ENCODE results near the gene CHMP5. TPM values are rescaled to one million over a fixed set of nuclear protein-coding genes. Genes with fewer than 3 reads are reported as not detected.

Gene CHMP5
- total and polyA plus RNA-seq, 8 donors = 14.1 to 39.2 (median 18.7) TPM

DNA sequence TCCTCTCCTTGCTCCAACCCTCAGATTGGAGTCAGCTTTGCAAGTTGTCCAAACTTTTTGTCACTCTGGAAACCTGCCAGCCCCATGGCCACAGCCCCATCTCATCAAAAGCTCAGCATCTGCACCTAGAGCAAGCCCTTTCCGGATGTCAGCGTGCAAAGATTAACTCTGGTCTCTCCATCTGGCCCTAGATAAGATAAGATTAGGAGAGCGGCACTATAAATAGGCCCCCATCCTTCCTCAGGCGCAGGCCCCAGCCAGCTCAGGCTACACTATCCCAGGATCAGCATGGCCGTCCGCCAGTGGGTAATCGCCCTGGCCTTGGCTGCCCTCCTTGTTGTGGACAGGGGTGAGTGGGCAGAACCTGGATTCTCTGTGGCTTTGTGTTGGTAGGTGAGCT is 24.9 kb upstream of the CHMP5 start, which contains the start of gene SPINK4:
SPINK4 (plus strand) TSS at position 247 of the 400 bp plus-strand sequence; CDS start at position 289, 42 bp downstream.
- FAIRE-seq (no peak), ATAC-seq (peak in 3 of 4 donors; percentile 43 to 56 (median 46)), DNase-seq (no peak)
- H3K4me3 ChIP-seq = no peak within 1 kb of the TSS
- H3K4me1 ChIP-seq = no peaks in the 10 kb centered on the region
- H3K27me3 ChIP-seq = no peaks in the 10 kb centered on the region
- H3K36me3 ChIP-seq = no peaks in the 10 kb centered on the region
- TF ChIP-seq, protein P1, sequence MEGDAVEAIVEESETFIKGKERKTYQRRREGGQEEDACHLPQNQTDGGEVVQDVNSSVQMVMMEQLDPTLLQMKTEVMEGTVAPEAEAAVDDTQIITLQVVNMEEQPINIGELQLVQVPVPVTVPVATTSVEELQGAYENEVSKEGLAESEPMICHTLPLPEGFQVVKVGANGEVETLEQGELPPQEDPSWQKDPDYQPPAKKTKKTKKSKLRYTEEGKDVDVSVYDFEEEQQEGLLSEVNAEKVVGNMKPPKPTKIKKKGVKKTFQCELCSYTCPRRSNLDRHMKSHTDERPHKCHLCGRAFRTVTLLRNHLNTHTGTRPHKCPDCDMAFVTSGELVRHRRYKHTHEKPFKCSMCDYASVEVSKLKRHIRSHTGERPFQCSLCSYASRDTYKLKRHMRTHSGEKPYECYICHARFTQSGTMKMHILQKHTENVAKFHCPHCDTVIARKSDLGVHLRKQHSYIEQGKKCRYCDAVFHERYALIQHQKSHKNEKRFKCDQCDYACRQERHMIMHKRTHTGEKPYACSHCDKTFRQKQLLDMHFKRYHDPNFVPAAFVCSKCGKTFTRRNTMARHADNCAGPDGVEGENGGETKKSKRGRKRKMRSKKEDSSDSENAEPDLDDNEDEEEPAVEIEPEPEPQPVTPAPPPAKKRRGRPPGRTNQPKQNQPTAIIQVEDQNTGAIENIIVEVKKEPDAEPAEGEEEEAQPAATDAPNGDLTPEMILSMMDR (IDR thresholded peaks at IDR 0.05) = no peak
- 31 to 38% methylated on average over 7 of the region's 7 CpGs for WGBS, 2 donors
- H3K9me3 ChIP-seq = no peaks in the 10 kb centered on the region
- intact Hi-C loops (cut with DNase I) = loop anchor here in 1 of 3 donors (10.0 kb wide), 1 partner anchor 55 kb away; no protein-coding TSS in a partner anchor
- H3K27ac ChIP-seq = no peak within 1 kb of the TSS

- TF ChIP-seq, protein P1 (IDR thresholded peaks at IDR 0.05) = no peak
- DNase-seq = no peak
- H3K4me3 ChIP-seq = no peak overlapping the region
- no peaks in the 10 kb centered on the region for H3K4me1 ChIP-seq
- ATAC-seq = no peak
- H3K27ac ChIP-seq = no peak overlapping the region
- no peak for FAIRE-seq
- WGBS, 2 donors = 65 to 73% methylated on average over 5 of the region's 5 CpGs
- no peaks in the 10 kb centered on the region for H3K36me3 ChIP-seq
- no peaks in the 10 kb centered on the region for H3K27me3 ChIP-seq
- intact Hi-C loops (cut with DNase I) = loop anchor here in 1 of 3 donors (10.0 kb wide), 1 partner anchor 56 kb away; no protein-coding TSS in a partner anchor
- no peaks in the 10 kb centered on the region for H3K9me3 ChIP-seq
Observed at GRCh38 chr9:33241298-33241697, 23.6 kb upstream of the CHMP5 start.

- Histone ChIP-seq H3K4me1 (no peaks in the 10 kb centered on the region), H3K27ac (no peak overlapping the region), H3K27me3 (no peaks in the 10 kb centered on the region), H3K36me3 (no peaks in the 10 kb centered on the region), H3K9me3 (no peaks in the 10 kb centered on the region), H3K4me3 (no peak overlapping the region)
- no peak for FAIRE-seq
- no peak for ATAC-seq
- intact Hi-C loops (cut with DNase I) = loop anchor here in 1 of 3 donors (10.0 kb wide), 1 partner anchor 58 kb away; no protein-coding TSS in a partner anchor
- DNase-seq = no peak
- TF ChIP-seq, protein P1 (IDR thresholded peaks at IDR 0.05) = no peak
- WGBS, 2 donors = 74 to 81% methylated on average over 6 of the region's 6 CpGs
Observed at GRCh38 chr9:33242609-33243134, 22.2 kb upstream of the CHMP5 start.

- H3K27me3 ChIP-seq = no peaks in the 10 kb centered on the region
- no peaks in the 10 kb centered on the region for H3K9me3 ChIP-seq
- TF ChIP-seq, protein P1 (IDR thresholded peaks at IDR 0.05) = no peak
- WGBS, 2 donors = 73 to 75% methylated on average over 9 of the region's 9 CpGs
- H3K4me3 ChIP-seq = no peak overlapping the region
- H3K27ac ChIP-seq = no peak overlapping the region
- ATAC-seq (no peak), FAIRE-seq (no peak), DNase-seq (no peak)
- no peaks in the 10 kb centered on the region for H3K4me1 ChIP-seq
- H3K36me3 ChIP-seq = no peaks in the 10 kb centered on the region
- intact Hi-C loops (cut with DNase I) = loop anchor here in 1 of 3 donors (10.0 kb wide), 1 partner anchor 59 kb away; no protein-coding TSS in a partner anchor
Observed at GRCh38 chr9:33244137-33244784, 20.6 kb upstream of the CHMP5 start.

DNA sequence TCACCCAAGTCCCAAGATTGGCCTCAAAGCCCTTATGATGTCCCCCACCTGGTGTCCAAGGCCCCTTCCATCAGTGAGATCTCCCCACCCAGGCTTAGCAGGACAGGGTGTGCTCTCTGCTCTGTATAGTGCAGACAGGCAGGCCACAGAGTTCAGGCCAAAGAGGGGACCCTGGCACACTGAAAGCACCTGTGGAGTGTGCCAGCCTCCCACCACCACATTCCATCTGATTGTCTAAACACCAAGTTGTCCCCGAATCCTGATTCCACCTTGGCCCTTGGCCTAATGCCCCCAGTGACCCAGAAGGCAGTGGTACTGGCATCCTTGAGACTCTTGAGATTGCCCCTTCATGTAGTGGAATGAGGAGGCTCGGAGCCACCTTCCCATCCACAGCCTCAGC is 19.5 kb upstream of the CHMP5 start:
- H3K4me3 ChIP-seq = no peak overlapping the region
- H3K27ac ChIP-seq = no peak overlapping the region
- ATAC-seq = no peak
- TF ChIP-seq, protein P1 (IDR thresholded peaks at IDR 0.05) = no peak
- no peaks in the 10 kb centered on the region for H3K27me3 ChIP-seq
- intact Hi-C loops (cut with DNase I) = loop anchor here in 1 of 3 donors (10.0 kb wide), 1 partner anchor 61 kb away; no protein-coding TSS in a partner anchor
- FAIRE-seq = no peak
- no peaks in the 10 kb centered on the region for H3K9me3 ChIP-seq
- H3K36me3 ChIP-seq = no peaks in the 10 kb centered on the region
- no peaks in the 10 kb centered on the region for H3K4me1 ChIP-seq
- WGBS, 2 donors = 81 to 92% methylated on average over 2 of the region's 2 CpGs
- no peak for DNase-seq
